GM18519 (cell line): ENCODE results near the gene CFAP221.

Source experiments
- ATAC-seq: cut with Tn5 transposase; IDR thresholded peaks from one replicate; pipeline ENCODE4 v1.9.1; 2021; ENCODE audit warnings: mild to moderate bottlenecking, moderate library complexity; ENCODE audit not compliant: unreplicated experiment, low FRiP score

The CFAP221 gene

GRCh38 chr2:119694845-119695521 is 150.7 kb downstream of the CFAP221 start:
- no peak for ATAC-seq

- no peak for ATAC-seq
These were observed 151.8 kb downstream of the CFAP221 start for GRCh38 chr2:119696005-119696404.

DNA sequence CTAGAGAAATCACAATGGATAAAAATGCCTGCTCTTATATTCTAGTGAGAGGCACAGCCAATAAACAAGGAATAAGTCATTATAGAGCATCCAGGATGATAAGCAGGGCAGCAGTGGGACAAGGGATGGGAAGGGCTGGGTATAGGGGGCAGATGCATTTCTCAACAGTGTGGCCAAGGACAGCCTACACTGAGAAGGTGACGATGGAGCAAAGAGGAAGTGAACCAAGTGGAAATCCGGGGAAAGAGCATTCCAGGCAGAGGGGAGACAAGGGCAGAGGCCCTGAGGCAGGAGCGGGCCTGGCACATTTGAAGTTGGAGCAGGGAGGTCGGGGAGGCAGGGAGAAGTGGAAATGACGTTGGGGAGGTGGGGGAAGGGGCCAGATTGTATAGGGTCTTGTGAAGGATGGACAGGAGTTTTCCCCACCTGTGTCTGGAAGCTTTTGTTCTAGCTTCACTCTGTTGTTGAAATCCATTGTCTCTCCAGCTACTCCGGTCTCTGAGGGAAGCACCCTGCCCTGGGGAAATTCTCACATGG is 152.3 kb downstream of the CFAP221 start:
- ATAC-seq = no peak

DNA sequence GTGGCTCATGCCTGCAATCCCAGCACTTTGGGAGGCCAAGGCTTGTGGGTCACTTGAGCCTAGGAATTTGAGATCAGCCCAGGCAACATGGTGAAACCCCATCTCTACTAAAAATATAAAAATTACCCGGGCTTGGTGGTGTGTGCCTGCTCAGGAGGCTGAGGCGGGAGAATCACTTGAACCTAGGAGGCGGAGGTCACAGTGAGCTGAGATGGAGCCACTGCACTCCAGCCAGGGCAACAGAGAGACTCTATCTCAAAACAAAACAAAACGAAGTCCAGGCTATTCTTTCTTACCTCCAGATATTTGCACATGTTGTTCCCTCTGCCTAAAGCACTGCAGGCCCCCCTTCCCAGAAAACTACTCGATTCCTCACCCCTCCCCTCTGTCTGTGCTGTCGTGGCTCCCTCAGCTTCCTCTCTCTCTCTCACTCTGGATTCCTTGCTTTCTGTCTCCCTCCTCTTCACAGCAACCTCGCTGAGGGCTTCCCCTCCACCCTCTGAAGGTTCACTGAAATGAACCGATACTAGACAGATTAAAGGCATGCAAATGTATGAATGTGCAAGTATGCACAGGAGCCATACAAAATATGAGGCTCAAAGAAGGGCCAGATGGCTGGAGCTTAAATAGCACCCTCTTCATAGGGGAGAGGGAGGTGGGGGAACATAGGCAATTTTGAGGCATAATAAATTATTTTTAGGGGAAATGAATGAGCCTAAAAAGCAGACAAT is 153.2 kb downstream of the CFAP221 start:
- peak; percentile 72 for ATAC-seq

DNA sequence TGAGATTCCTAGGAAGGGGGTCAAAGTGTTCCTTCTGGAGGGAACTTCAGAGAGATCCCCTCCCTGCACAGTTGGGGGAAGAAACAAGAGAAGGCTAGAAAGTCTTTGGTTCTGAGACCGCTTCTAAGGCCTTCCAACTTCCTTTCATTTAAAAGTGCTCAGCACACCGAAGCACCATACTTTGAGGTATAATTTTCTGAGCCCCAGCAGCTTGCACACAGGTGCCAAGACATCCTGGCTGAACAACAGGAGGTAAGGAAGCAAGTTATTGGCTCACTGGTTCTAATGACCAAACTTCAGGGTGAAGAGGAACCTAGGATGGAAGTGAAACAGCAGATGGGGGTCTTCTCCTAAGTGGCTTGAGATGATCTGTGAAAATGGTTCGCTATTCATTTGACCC is 154.0 kb downstream of the CFAP221 start:
- ATAC-seq = no peak

DNA sequence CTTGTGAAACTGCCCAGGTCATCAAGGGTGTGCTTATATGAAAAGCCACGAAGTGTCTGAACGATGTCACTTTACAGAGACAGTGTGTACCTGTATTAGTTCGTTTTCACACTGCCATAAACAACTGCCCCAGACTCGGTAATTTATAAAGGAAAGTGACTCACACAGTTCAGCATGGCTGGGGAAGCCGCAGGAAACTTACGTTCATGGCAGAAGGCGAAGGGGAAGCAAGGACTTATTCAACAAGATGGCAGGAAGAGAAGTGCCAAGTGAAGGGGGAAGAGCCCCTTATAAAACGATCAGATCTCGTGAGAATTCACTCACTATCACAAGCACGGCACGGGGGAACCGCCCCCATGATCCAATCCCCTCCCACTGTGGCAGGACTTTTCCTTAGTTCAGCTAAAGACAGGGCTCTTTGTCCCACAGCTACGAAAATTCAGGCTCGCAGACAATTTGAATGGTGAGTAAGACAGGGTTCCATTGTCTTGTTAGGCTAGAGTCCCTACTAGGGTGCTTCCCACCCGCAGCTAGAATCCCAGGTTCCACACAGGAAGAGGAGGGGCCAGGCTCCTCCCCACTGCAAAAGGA is 154.9 kb downstream of the CFAP221 start:
- no peak for ATAC-seq

DNA sequence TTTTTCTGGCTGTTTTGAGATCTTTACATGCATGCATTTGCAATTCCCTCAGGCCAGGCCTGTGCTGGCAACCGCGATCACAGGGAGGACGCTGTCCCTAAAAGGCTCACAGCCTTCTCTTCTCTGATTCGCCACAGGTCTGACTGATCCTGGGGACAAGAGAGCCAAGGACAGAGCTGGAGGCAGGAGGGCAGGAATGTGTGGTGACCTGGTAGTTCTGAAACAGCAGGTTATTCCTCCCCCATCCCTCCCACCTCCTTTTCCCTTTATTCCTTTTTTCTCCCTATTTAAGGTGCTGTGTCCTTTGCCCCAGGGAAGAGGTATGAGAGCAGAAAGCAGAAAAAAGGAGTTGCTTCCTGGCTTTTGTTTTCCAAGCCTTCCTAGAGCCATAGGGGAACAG is 156.6 kb downstream of the CFAP221 start:
- no peak for ATAC-seq

GRCh38 chr2:119701352-119701751 is 157.1 kb downstream of the CFAP221 start:
- ATAC-seq = no peak

DNA sequence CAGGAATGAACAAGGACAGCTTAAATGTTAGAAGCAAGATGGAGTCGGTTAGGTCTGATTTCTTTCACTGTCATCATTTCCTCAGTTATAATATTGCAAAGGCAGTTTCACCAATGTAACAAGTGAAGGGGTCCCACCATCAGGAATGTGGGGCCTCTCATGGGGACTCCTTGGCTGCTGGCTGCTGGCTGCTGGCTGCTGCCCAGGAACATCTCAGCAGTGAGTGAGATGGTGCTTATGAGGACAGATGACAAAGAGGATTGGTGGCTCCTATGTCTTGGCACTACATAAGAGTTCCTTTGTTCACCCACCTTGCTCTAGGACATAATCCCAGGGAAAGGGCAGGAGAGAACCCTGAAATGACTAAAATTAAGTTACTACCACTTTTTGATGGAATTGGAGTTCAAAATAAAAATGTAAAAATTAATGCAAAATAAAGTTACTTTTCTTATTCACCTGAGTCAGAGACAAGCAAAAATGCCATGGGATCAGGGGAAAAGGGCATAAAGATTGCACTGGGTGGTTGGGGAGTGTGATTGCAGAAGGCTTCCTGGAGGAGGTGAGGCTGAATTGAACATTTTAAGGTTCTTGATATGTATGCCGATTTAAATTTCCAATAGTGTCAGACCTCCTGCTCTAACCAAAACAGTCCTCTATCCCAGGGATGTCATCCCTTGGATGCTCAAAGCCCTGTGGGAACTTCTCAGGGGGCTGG is 158.1 kb downstream of the CFAP221 start:
- no peak for ATAC-seq

GRCh38 chr2:119702918-119703401 is 158.7 kb downstream of the CFAP221 start:
- peak; percentile 76 for ATAC-seq

- ATAC-seq = no peak
These were observed 159.3 kb downstream of the CFAP221 start for GRCh38 chr2:119703526-119703925.

DNA sequence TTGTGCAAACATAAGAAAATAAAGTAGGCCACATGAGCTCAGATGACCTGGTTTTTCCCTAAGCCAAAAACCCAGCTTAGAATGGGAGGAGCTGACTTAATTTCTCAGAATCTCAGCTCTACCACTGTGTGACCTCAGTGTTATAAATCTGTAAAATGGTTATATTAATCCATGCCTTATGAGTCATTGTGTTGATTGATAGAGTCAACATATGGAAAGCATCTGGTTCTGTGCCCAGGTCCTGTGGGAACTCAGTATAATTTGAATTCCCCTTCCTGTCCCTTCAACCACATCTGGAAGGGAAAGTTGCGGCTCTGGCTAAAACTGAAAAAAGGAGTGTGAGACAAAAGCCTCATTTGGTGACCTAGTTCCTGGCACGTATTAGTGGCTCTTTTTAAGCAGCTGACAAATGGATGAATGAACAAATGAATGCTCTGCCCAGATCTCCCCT is 160.4 kb downstream of the CFAP221 start:
- no peak for ATAC-seq

GRCh38 chr2:119706221-119706620 is 162.0 kb downstream of the CFAP221 start:
- no peak for ATAC-seq
